Thyroid gland (tissue), 4 donors: Measurements from ENCODE around the gene COL16A1. TPM values are rescaled to one million over a fixed set of nuclear protein-coding genes. Genes with fewer than 3 reads are reported as not detected.

Experiments used
- DNase-seq, 2 donors: peaks; one replicate each; pipeline ENCODE4 v3.0.0-alpha.2; 2019
- H3K27ac ChIP-seq, 3 donors: fragments of 200-600 bp; sonication (generic); 1 replicate in 2 of 3; 2 replicates in 1 of 3; pipeline ENCODE4 v1.5.1; 2016 to 2019; ENCODE audit warnings: mild to moderate bottlenecking in 1 of 3, moderate library complexity in 1 of 3
- H3K27me3 ChIP-seq: fragments of 200-600 bp; sonication (generic); one replicate; pipeline ENCODE4 v1.5.1; 2019
- H3K36me3 ChIP-seq, 2 donors: fragments of 200-600 bp; sonication (generic); one replicate each; pipeline ENCODE4 v1.5.1; 2016 to 2019
- H3K4me1 ChIP-seq, 2 donors: fragments of 200-600 bp; sonication (generic); one replicate each; pipeline ENCODE4 v1.5.1; 2017 to 2019
- H3K4me3 ChIP-seq, 3 donors: fragments of 200-600 bp; sonication (generic); replicated peaks in 1 of 3; 1 replicate in 2 of 3; 2 replicates in 1 of 3; pipeline ENCODE4 v1.5.1; 2016; ENCODE audit warnings: mild to moderate bottlenecking in 1 of 3
- H3K9me3 ChIP-seq: fragments of 200-600 bp; sonication (generic); one replicate; pipeline ENCODE4 v1.5.1; 2017
- POLR2A ChIP-seq, 2 donors: fragments of 450-650 bp; IDR thresholded peaks; one replicate each; pipeline ENCODE4 v1.6.1; 2017; ENCODE audit warnings: antibody characterized with exemption in 2 of 2, mild to moderate bottlenecking in 2 of 2, moderate library complexity in 1 of 2
- WGBS, 2 donors: methylation state at CpG; one replicate each; pipeline ENCODE4 v1.1.5; 2017; 5-methylcytosine and 5-hydroxymethylcytosine counted together
- intact Hi-C: fragments of 100-400 bp; cut with DNase I; formaldehyde crosslinking; loops from one replicate; pipeline ENCODE4 v1.15.1; 2023
- total RNA-seq, 4 donors: library from RNA; depleted of rRNA; stranded (reverse); fragments of >200 nt; gene quantifications; one replicate each; pipeline ENCODE4 v1.2.3, GENCODE V29; 2016
- TF ChIP-seq, protein P1 (sequence below), 6 experiments: fragments of 200-600 bp in 3 of 6; fragments of 450-650 bp in 3 of 6; sonication (generic) in 3 of 6; IDR thresholded peaks; one replicate each; pipeline ENCODE4 v1.5.1; 2016 to 2019; ENCODE audit warnings: antibody characterized with exemption in 6 of 6, mild to moderate bottlenecking in 2 of 6, inconsistent platforms in 1 of 6, moderate library complexity in 1 of 6

Gene COL16A1
- total RNA-seq, 4 donors from 2014 or later: 61.3 to 121 (median 97.1) TPM

DNA sequence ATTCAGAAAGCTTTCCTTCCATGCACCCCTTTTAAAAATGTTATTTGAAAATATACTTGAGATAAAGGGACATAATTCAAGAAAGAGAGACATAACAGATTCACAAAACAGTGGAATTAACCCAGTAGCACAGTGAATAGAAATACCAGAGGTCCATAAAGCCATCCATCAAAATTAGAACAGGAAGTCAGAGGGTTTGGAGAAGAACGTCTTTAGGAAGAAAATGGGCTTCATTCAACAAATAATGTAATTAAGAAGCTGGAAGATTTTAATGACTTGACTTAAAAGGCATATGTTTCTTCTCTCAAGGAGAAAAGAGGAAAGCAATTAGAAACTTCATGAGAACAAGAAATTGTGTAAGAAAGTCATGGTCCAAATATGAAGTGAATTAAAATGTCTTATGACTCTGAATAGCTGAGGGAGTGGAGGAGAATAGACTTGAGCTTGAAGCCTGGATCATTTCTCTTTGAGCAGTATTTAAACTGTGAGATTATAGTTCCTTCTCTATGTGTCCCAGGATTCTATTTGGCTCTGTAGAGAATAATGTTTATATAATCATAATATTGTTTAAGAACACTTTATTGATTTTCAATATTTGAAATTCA is 94.2 kb downstream of the COL16A1 start:
- intact Hi-C loops: no loop called here
- DNase-seq: no peak
- peaks cover 6 to 12% of the 10 kb centered on the region in 2 donors for H3K4me1 ChIP-seq
- no peaks in the 10 kb centered on the region for H3K9me3 ChIP-seq
- 46 to 70% methylated on average over 1 of the region's 1 CpG for WGBS, 2 donors
- no peak for TF ChIP-seq POLR2A (IDR thresholded peaks at IDR 0.05)
- TF ChIP-seq, protein P1, sequence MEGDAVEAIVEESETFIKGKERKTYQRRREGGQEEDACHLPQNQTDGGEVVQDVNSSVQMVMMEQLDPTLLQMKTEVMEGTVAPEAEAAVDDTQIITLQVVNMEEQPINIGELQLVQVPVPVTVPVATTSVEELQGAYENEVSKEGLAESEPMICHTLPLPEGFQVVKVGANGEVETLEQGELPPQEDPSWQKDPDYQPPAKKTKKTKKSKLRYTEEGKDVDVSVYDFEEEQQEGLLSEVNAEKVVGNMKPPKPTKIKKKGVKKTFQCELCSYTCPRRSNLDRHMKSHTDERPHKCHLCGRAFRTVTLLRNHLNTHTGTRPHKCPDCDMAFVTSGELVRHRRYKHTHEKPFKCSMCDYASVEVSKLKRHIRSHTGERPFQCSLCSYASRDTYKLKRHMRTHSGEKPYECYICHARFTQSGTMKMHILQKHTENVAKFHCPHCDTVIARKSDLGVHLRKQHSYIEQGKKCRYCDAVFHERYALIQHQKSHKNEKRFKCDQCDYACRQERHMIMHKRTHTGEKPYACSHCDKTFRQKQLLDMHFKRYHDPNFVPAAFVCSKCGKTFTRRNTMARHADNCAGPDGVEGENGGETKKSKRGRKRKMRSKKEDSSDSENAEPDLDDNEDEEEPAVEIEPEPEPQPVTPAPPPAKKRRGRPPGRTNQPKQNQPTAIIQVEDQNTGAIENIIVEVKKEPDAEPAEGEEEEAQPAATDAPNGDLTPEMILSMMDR (IDR thresholded peaks at IDR 0.05): no peak
- no peaks in the 10 kb centered on the region for H3K27me3 ChIP-seq
- no peak overlapping the region for H3K27ac ChIP-seq
- no peak overlapping the region for H3K4me3 ChIP-seq
- H3K36me3 ChIP-seq: no peaks in the 10 kb centered on the region

DNA sequence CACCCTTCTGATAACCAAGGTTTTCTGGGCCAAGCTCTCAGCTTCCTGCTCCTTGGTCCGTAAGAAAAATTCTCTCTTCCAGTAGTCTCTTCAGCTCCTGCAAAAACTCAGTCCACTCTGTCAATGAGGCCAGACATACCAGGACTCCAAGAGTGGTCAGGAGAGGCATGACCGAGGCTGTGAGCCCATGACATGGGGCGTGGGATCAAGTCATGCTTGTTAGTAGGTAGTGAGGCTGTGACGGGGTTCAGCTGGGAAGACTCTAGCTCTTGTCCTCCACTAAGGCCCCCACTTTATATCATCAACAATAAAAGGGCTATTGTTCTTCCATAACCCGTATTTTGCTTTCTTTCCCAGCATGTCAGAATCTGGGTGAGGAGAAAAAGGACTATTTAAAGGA is 96.5 kb downstream of the COL16A1 start:
- Histone ChIP-seq H3K27ac (no peak overlapping the region), H3K4me3 (no peak overlapping the region), H3K4me1 (no peaks in the 10 kb centered on the region), H3K27me3 (no peaks in the 10 kb centered on the region), H3K9me3 (no peaks in the 10 kb centered on the region), H3K36me3 (no peaks in the 10 kb centered on the region)
- DNase-seq: no peak
- TF ChIP-seq, protein P1 (IDR thresholded peaks at IDR 0.05): no peak
- no peak for TF ChIP-seq POLR2A (IDR thresholded peaks at IDR 0.05)
- intact Hi-C loops: no loop called here
- 80 to 91% methylated on average over 5 of the region's 5 CpGs for WGBS, 2 donors

DNA sequence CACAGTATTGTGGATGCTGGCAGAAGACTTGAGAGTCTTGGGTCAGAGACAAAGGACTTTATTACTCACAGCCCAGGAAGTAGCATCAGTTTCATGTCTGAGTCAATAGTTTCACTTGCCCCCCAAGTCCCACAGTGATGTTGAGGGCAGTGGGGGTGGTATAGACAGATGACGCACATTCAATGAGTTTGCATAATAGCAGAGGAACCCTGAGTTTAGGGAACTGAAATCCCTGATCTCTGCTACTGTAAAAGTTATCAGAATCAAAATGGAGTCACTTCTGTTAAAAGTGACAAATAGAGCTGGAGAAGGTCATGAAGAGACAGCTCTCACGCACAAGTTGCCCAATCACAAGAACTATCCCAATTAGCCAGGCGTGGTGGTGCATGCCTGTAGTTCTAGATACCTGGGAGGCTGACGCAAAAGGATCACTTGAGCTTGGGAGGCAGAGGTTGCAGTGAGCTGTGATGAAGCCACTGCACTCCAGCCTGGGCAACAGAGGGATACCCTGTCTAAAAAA is 97.8 kb downstream of the COL16A1 start:
- TF ChIP-seq POLR2A (IDR thresholded peaks at IDR 0.05): no peak
- TF ChIP-seq, protein P1 (IDR thresholded peaks at IDR 0.05): no peak
- no peaks in the 10 kb centered on the region for H3K36me3 ChIP-seq
- DNase-seq: no peak
- H3K27me3 ChIP-seq: no peaks in the 10 kb centered on the region
- intact Hi-C loops: no loop called here
- H3K9me3 ChIP-seq: no peaks in the 10 kb centered on the region
- no peak overlapping the region for H3K27ac ChIP-seq
- WGBS, 2 donors: 90 to 97% methylated on average over 4 of the region's 4 CpGs
- H3K4me3 ChIP-seq: no peak overlapping the region
- no peaks in the 10 kb centered on the region for H3K4me1 ChIP-seq

Other genes starting within 250 kb of the COL16A1 start
- 100 to 1,000 TPM; 157 to 391 (median 227) TPM for gene TINAGL1, start 127.5 kb downstream of the COL16A1 start, total RNA-seq
- 1 to 10 TPM in 2 of 4 donors, under 1 TPM in 2; 0.40 to 5.6 (median 1.3) TPM for gene HCRTR1, start 86.3 kb downstream of the COL16A1 start, total RNA-seq
- 100 to 1,000 TPM; 180 to 355 (median 312) TPM for gene PEF1, start 59.1 kb downstream of the COL16A1 start, total RNA-seq
- gene ADGRB2, start 60.3 kb upstream of the COL16A1 start, total RNA-seq: 10 to 100 TPM in 2 of 4 donors, 1 to 10 TPM in 2; 2.4 to 14.3 (median 9.8) TPM
- gene SPOCD1, start 112.0 kb upstream of the COL16A1 start, total RNA-seq: 1 to 10 TPM in 1 of 4 donors, under 1 TPM in 2, not detected in 1; 0.22 to 1.6 (median 0.96) TPM
- 100 to 1,000 TPM; 204 to 507 (median 328) TPM for gene PTP4A2, start 234.4 kb upstream of the COL16A1 start, total RNA-seq